ENCODE measurements around the gene DNLZ.
"Not testable (repeated sequence)": the region's sequence is repeated elsewhere in the genome, so short reads cannot be mapped to it uniquely, and the experiment has no call there.

Gene DNLZ

GRCh38 chr9:136331030-136331429 is 32.5 kb downstream of the DNLZ start:
- no peak for DNase-seq (ENCODE audit: low read depth)

GRCh38 chr9:136330406-136330990 is 33.0 kb downstream of the DNLZ start:
- no peak for DNase-seq (ENCODE audit: low read depth)

- DNase-seq (ENCODE audit: low read depth): no peak
Observed at GRCh38 chr9:136329636-136330405, 33.7 kb downstream of the DNLZ start.

GRCh38 chr9:136329211-136329627 is 34.3 kb downstream of the DNLZ start:
- no peak for DNase-seq (ENCODE audit: low read depth)

- no peak for DNase-seq (ENCODE audit: low read depth)
Observed at GRCh38 chr9:136328622-136329041, 34.9 kb downstream of the DNLZ start.

- DNase-seq (ENCODE audit: low read depth): no peak
Observed at GRCh38 chr9:136328011-136328621, 35.4 kb downstream of the DNLZ start.

- DNase-seq (ENCODE audit: low read depth): no peak
Observed at GRCh38 chr9:136327304-136327974, 36.1 kb downstream of the DNLZ start, which contains the start of gene GPSM1. GPSM1 (plus strand) TSS chr9:136327539; CDS start chr9:136327696, 157 bp downstream.

GRCh38 chr9:136326761-136327303 is 36.7 kb downstream of the DNLZ start:
- DNase-seq (ENCODE audit: low read depth): no peak

GRCh38 chr9:136326061-136326760 is 37.3 kb downstream of the DNLZ start:
- no peak for DNase-seq (ENCODE audit: low read depth)

- no peak for DNase-seq (ENCODE audit: low read depth)
Observed at GRCh38 chr9:136325358-136325757, 38.2 kb downstream of the DNLZ start.

GRCh38 chr9:136324501-136325300 is 38.8 kb downstream of the DNLZ start:
- no peak for DNase-seq (ENCODE audit: low read depth)

- no peak for DNase-seq (ENCODE audit: low read depth)
Observed at GRCh38 chr9:136323371-136323789, 40.2 kb downstream of the DNLZ start.

- no peak for DNase-seq (ENCODE audit: low read depth)
Observed at GRCh38 chr9:136322756-136323330, 40.7 kb downstream of the DNLZ start.

- no peak for DNase-seq (ENCODE audit: low read depth)
Observed at GRCh38 chr9:136321561-136321960, 42.0 kb downstream of the DNLZ start.

GRCh38 chr9:136320972-136321371 is 42.6 kb downstream of the DNLZ start:
- DNase-seq (ENCODE audit: low read depth): not testable (repeated sequence)

GRCh38 chr9:136319955-136320354 is 43.6 kb downstream of the DNLZ start:
- DNase-seq (ENCODE audit: low read depth): not testable (repeated sequence)

- not testable (repeated sequence) for DNase-seq (ENCODE audit: low read depth)
Observed at GRCh38 chr9:136319244-136319643, 44.3 kb downstream of the DNLZ start.

- no peak for DNase-seq (ENCODE audit: low read depth)
Observed at GRCh38 chr9:136318776-136319241, 44.7 kb downstream of the DNLZ start.

- DNase-seq (ENCODE audit: low read depth): no peak
Observed at GRCh38 chr9:136318111-136318775, 45.3 kb downstream of the DNLZ start.

GRCh38 chr9:136317695-136318094 is 45.8 kb downstream of the DNLZ start:
- DNase-seq (ENCODE audit: low read depth): no peak

Measured in stimulated activated CD8-positive, alpha-beta memory T cell treated with anti-CD3 and anti-CD28 coated beads, Interleukin-7, amount 100 ng/mL, for 24 hours (primary cell).